ENCODE results near the gene NOP9. TPM values are rescaled to one million over a fixed set of nuclear protein-coding genes. Genes with fewer than 3 reads are reported as not detected.

NOP9 gene
- total RNA-seq, 1 experiment from 2014 or later, result 34.0 TPM

DNA sequence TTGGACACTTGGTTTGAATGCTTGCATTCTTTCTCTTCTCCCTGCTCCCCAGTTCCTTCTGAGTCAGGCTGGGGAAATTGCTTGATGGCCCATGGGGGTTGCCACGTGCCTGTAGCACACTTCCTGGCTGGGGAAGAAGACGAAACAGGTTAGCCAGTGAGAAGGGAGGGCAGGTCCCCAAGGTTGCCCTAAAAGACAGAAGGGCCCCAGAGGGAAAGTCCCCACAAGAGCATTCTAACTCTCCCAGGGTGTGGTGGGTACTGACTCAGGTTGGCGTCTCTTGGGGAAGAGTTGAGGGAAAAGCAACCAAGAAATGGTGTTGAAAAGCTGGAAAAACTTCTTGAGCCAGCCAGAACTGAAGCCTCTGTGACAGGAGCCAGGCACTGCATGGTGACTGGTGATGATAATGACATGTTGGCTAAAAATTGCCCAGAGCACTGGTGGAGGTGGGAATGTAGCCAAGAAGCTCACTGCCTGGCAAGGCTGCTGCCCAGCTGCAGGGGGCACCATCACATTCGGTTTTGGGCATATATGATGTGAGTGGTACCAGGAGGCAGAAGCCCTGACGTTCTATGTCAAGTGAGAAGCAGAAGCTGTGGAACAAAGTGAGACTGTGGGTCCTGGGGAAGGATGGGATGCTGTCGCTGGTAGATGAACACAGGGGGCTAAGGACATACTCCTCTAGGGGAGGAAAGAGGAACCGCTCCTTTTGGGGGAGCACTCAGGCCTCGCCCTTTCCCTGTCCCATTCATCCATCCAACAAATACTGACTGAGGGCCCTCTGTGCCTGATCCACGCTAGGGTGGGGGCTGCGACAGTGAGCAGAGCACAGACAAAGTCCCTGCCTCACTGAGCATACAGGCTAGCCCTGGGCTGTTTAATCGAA, 20.1 kb upstream of the NOP9 start:
- no peaks in the 10 kb centered on the region for H3K36me3 ChIP-seq (ENCODE audit: insufficient read depth, low read length, poor library complexity, severe bottlenecking)
- H3K4me1 ChIP-seq (ENCODE audit: insufficient read depth, low read length, poor library complexity, severe bottlenecking), result no peaks in the 10 kb centered on the region
- H3K27ac ChIP-seq (ENCODE audit: low read depth, low read length, poor library complexity, severe bottlenecking), result no peak overlapping the region
- ChIA-PET POLR2A (ENCODE audit: low non-redundant PET) (no interaction called here), CTCF (interaction anchor here (1.0 kb wide), 2 partner anchors 9 to 17 kb away, joined by 3 to 4 read pairs; partner anchors contain the start of gene RABGGTA)
- peak; percentile 48 for DNase-seq (ENCODE audit: low spot score)
- H3K9me3 ChIP-seq (ENCODE audit: low read depth, low read length, poor library complexity, severe bottlenecking), result no peaks in the 10 kb centered on the region
- H3K27me3 ChIP-seq (replicated peaks; ENCODE audit: insufficient read depth, low read depth, low read length, poor library complexity), result no peaks in the 10 kb centered on the region
- no peak for TF ChIP-seq EZH2 (IDR thresholded peaks at IDR 0.05; ENCODE audit: borderline replicate concordance, low read depth, low read length, poor library complexity, severe bottlenecking)
- TF ChIP-seq, protein P1, sequence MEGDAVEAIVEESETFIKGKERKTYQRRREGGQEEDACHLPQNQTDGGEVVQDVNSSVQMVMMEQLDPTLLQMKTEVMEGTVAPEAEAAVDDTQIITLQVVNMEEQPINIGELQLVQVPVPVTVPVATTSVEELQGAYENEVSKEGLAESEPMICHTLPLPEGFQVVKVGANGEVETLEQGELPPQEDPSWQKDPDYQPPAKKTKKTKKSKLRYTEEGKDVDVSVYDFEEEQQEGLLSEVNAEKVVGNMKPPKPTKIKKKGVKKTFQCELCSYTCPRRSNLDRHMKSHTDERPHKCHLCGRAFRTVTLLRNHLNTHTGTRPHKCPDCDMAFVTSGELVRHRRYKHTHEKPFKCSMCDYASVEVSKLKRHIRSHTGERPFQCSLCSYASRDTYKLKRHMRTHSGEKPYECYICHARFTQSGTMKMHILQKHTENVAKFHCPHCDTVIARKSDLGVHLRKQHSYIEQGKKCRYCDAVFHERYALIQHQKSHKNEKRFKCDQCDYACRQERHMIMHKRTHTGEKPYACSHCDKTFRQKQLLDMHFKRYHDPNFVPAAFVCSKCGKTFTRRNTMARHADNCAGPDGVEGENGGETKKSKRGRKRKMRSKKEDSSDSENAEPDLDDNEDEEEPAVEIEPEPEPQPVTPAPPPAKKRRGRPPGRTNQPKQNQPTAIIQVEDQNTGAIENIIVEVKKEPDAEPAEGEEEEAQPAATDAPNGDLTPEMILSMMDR (conservative IDR thresholded peaks at IDR 0.05; ENCODE audit: low read depth, low read length), result peak; percentile 53
- H3K4me3 ChIP-seq (ENCODE audit: low read depth, low read length, poor library complexity, severe bottlenecking), result no peak overlapping the region
- intact Hi-C loops (cut with micrococcal nuclease; ENCODE audit: unreplicated experiment), result no loop called here
- no TSS peak for BruUV-seq (replicated peaks)

DNA sequence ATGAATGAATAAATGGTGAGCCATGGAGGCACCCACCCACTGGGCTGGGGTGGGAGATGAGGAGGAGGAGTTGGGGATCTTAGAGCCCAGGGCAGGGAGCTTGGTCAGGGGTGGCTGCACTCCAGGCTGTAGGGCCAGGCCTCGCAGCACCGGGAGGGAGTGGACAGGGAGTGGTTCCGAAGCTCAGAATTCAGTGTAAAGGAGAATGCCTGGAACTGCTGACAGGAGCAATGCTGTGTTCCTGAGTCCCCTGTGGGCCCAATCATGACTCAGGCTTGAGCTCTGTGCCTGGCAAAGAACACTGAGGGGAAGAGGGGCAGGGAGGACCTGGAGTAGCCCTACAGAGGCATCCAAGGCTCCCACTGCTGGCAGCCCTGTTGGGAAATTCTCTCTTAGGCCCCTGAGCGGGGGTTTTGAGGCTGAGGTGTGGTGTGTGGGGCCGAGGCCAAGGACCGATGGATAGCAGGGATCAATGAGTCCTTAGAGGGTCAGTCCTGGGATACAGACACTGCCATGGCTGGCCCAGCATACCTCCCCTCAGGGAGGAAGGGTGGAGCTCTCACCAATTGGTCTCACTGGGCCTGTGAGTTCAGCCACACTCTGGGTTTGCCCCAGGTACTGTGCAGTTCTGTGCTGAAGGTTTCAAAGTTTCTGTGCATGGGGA, 18.7 kb upstream of the NOP9 start:
- CTCF ChIA-PET, result interaction anchor here (0.5 kb wide), 1 partner anchor 285 kb away, joined by 4 read pairs; no protein-coding TSS in a partner anchor
- POLR2A ChIA-PET (ENCODE audit: low non-redundant PET), result no interaction called here
- intact Hi-C loops (cut with micrococcal nuclease; ENCODE audit: unreplicated experiment), result no loop called here
- H3K27me3 ChIP-seq (replicated peaks; ENCODE audit: insufficient read depth, low read depth, low read length, poor library complexity), result no peaks in the 10 kb centered on the region
- no peak overlapping the region for H3K4me3 ChIP-seq (ENCODE audit: low read depth, low read length, poor library complexity, severe bottlenecking)
- H3K9me3 ChIP-seq (ENCODE audit: low read depth, low read length, poor library complexity, severe bottlenecking), result no peaks in the 10 kb centered on the region
- TF ChIP-seq, protein P1 (conservative IDR thresholded peaks at IDR 0.05; ENCODE audit: low read depth, low read length), result no peak
- TF ChIP-seq EZH2 (IDR thresholded peaks at IDR 0.05; ENCODE audit: borderline replicate concordance, low read depth, low read length, poor library complexity, severe bottlenecking), result no peak
- no peak for DNase-seq (ENCODE audit: low spot score)
- no TSS peak for BruUV-seq (replicated peaks)
- no peaks in the 10 kb centered on the region for H3K36me3 ChIP-seq (ENCODE audit: insufficient read depth, low read length, poor library complexity, severe bottlenecking)
- H3K4me1 ChIP-seq (ENCODE audit: insufficient read depth, low read length, poor library complexity, severe bottlenecking), result no peaks in the 10 kb centered on the region
- no peak overlapping the region for H3K27ac ChIP-seq (ENCODE audit: low read depth, low read length, poor library complexity, severe bottlenecking)

DNA sequence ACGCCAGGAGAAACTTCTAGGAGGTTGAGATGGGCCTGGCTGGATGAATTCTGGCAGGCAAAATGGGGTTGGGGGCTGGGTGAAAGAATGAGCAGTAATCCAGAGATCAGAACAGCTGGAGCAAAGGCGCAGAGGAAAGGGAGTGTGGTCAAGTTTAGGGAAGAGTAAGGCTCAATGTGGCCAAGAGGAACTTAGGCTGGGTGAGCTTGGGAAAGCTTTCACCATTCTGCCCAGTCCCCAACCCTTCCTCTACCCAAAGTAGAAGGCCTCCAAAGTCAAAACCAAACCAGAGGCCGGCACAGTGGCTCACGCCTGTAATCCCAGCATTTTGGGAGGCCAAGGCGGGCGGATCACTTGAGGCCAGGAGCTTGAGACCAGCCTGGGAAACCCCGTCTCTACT, 18.0 kb upstream of the NOP9 start:
- H3K27me3 ChIP-seq (replicated peaks; ENCODE audit: insufficient read depth, low read depth, low read length, poor library complexity), result no peaks in the 10 kb centered on the region
- H3K9me3 ChIP-seq (ENCODE audit: low read depth, low read length, poor library complexity, severe bottlenecking), result no peaks in the 10 kb centered on the region
- POLR2A ChIA-PET (ENCODE audit: low non-redundant PET), result no interaction called here
- no peak overlapping the region for H3K27ac ChIP-seq (ENCODE audit: low read depth, low read length, poor library complexity, severe bottlenecking)
- no peaks in the 10 kb centered on the region for H3K4me1 ChIP-seq (ENCODE audit: insufficient read depth, low read length, poor library complexity, severe bottlenecking)
- CTCF ChIA-PET, result no interaction called here
- intact Hi-C loops (cut with micrococcal nuclease; ENCODE audit: unreplicated experiment), result no loop called here
- DNase-seq (ENCODE audit: low spot score), result no peak
- no peak overlapping the region for H3K4me3 ChIP-seq (ENCODE audit: low read depth, low read length, poor library complexity, severe bottlenecking)
- TF ChIP-seq, protein P1 (conservative IDR thresholded peaks at IDR 0.05; ENCODE audit: low read depth, low read length), result no peak
- no peak for TF ChIP-seq EZH2 (IDR thresholded peaks at IDR 0.05; ENCODE audit: borderline replicate concordance, low read depth, low read length, poor library complexity, severe bottlenecking)
- H3K36me3 ChIP-seq (ENCODE audit: insufficient read depth, low read length, poor library complexity, severe bottlenecking), result no peaks in the 10 kb centered on the region
- BruUV-seq (replicated peaks), result no TSS peak
